Hepatocyte (in vitro differentiated cells): ENCODE data around the gene PARD3B.

Experiments used
- EZH2 ChIP-seq: fragments of 200-600 bp; sonication (generic); IDR thresholded peaks from 2 replicates; pipeline ENCODE4 v1.6.1; 2016; ENCODE audit warnings: antibody characterized with exemption, mild to moderate bottlenecking, borderline replicate concordance
- EZH2phosphoT487 ChIP-seq: fragments of 200-600 bp; sonication (generic); IDR thresholded peaks from one replicate; pipeline ENCODE4 v1.6.1; 2018; ENCODE audit warnings: antibody characterized with exemption, mild to moderate bottlenecking, low read depth, moderate library complexity; ENCODE audit not compliant: unreplicated experiment, severe bottlenecking
- TF ChIP-seq, protein P1 (sequence below): fragments of 200-600 bp; sonication (generic); IDR thresholded peaks from 2 replicates; pipeline ENCODE4 v1.5.1; 2016; ENCODE audit warnings: antibody characterized with exemption, mild to moderate bottlenecking; ENCODE audit not compliant: poor library complexity

DNA sequence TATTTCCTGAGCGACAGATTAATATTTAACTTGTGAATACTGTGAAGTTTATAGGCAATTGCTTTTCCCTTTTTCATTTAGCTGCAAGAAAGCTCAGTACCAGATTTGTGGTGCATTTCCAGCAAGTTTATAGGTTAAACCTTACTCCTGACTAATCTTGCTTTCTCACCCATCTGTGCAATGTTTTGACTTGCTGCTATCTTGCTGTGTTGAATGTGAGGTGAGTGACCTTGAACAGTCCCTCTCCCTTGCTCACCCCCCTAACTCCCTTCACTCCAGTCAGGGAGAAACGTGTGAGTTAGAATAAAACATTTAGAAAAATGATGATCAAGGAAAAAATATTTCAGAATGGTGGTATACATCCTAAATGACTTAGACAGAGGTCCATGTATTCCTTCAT, 39.8 kb upstream of the PARD3B start:
- TF ChIP-seq, protein P1, sequence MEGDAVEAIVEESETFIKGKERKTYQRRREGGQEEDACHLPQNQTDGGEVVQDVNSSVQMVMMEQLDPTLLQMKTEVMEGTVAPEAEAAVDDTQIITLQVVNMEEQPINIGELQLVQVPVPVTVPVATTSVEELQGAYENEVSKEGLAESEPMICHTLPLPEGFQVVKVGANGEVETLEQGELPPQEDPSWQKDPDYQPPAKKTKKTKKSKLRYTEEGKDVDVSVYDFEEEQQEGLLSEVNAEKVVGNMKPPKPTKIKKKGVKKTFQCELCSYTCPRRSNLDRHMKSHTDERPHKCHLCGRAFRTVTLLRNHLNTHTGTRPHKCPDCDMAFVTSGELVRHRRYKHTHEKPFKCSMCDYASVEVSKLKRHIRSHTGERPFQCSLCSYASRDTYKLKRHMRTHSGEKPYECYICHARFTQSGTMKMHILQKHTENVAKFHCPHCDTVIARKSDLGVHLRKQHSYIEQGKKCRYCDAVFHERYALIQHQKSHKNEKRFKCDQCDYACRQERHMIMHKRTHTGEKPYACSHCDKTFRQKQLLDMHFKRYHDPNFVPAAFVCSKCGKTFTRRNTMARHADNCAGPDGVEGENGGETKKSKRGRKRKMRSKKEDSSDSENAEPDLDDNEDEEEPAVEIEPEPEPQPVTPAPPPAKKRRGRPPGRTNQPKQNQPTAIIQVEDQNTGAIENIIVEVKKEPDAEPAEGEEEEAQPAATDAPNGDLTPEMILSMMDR, result no peak
- TF ChIP-seq EZH2phosphoT487 (no peak), EZH2 (no peak)
